Measurements from ENCODE around the gene SLC43A2.

DNA sequence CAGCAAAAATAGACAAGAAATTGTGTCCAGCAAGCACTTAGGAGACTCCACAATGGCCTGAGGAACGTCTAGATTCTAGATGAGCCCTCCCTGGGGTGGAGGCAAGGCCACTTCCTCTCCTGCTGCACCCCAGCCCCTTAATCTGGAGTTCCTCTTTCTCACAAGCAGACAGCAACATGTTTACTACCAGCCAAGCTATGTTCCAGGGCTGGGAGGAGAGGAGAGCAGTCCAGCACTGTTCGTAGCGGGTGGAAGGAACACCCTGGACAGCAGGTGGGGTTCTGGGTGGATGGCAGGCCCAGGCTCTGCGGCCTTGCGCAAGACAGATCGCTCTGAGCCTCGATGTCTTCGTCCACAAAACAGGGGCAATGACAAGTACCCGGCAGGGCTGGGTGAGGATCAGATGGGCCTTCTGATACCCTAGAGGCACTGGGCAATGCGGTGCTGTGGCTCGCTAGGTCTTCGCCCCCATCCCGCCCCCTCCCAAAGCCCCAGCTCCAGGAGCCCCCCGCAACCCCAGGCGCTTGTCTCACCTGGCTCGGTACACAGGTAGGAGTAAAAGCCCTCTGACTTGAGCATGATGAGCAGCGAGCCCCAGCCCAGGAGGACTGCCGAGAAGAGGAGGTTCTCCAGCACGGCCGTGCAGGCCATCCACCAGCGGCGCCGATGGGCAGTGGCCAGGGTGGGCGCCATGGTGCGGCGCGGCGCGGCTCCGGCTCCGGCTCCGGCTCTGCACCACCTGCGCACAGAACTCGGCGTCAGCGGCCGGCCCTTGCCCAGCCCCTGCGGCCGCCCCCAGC is 1.3 kb downstream of the SLC43A2 start:
- TF ChIP-seq, protein P1, sequence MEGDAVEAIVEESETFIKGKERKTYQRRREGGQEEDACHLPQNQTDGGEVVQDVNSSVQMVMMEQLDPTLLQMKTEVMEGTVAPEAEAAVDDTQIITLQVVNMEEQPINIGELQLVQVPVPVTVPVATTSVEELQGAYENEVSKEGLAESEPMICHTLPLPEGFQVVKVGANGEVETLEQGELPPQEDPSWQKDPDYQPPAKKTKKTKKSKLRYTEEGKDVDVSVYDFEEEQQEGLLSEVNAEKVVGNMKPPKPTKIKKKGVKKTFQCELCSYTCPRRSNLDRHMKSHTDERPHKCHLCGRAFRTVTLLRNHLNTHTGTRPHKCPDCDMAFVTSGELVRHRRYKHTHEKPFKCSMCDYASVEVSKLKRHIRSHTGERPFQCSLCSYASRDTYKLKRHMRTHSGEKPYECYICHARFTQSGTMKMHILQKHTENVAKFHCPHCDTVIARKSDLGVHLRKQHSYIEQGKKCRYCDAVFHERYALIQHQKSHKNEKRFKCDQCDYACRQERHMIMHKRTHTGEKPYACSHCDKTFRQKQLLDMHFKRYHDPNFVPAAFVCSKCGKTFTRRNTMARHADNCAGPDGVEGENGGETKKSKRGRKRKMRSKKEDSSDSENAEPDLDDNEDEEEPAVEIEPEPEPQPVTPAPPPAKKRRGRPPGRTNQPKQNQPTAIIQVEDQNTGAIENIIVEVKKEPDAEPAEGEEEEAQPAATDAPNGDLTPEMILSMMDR (conservative IDR thresholded peaks at IDR 0.05) = no peak
- TF ChIP-seq EZH2 (IDR thresholded peaks at IDR 0.05; ENCODE audit: low read depth) = no peak

All from PC-9 (cell line).